GM21576 (cell line): ENCODE data around the gene GMCL1.

Source experiments
- ATAC-seq: cut with Tn5 transposase; IDR thresholded peaks from one replicate; pipeline ENCODE4 v1.9.1; 2021; ENCODE audit warnings: mild to moderate bottlenecking, moderate library complexity; ENCODE audit not compliant: unreplicated experiment

The GMCL1 gene

GRCh38 chr2:69829256-69830044 lies at the start of gene GMCL1:
Gene GMCL1 (plus strand): TSS chr2:69829660. CDS start chr2:69829893, 233 bp downstream.
- peak; percentile 88 for ATAC-seq

- no peak for ATAC-seq
These were observed 48.5 kb upstream of the GMCL1 start for GRCh38 chr2:69780921-69781320.

GRCh38 chr2:69781321-69782248 lies 47.9 kb upstream of the GMCL1 start:
- ATAC-seq, result no peak

GRCh38 chr2:69784228-69784627 lies 45.2 kb upstream of the GMCL1 start:
- ATAC-seq, result no peak

GRCh38 chr2:69785358-69785757 lies 44.1 kb upstream of the GMCL1 start:
- ATAC-seq, result no peak

- ATAC-seq, result no peak
These were observed 43.4 kb upstream of the GMCL1 start for GRCh38 chr2:69786052-69786560.

- ATAC-seq, result peak; percentile 47
These were observed 40.2 kb upstream of the GMCL1 start for GRCh38 chr2:69789175-69789721.

- no peak for ATAC-seq
These were observed 39.5 kb upstream of the GMCL1 start for GRCh38 chr2:69789772-69790600.

GRCh38 chr2:69790601-69790959 lies 38.9 kb upstream of the GMCL1 start:
- ATAC-seq, result no peak

- no peak for ATAC-seq
These were observed 38.4 kb upstream of the GMCL1 start for GRCh38 chr2:69791045-69791444.

- no peak for ATAC-seq
These were observed 33.3 kb upstream of the GMCL1 start for GRCh38 chr2:69796174-69796573.

- no peak for ATAC-seq
These were observed 32.2 kb upstream of the GMCL1 start for GRCh38 chr2:69797235-69797634.

GRCh38 chr2:69797836-69798289 lies 31.6 kb upstream of the GMCL1 start:
- ATAC-seq, result no peak

GRCh38 chr2:69798290-69798908 lies 31.1 kb upstream of the GMCL1 start:
- peak; percentile 4 for ATAC-seq

GRCh38 chr2:69798909-69799526 lies 30.4 kb upstream of the GMCL1 start:
- peak; percentile 49 for ATAC-seq

- ATAC-seq, result no peak
These were observed 27.6 kb upstream of the GMCL1 start for GRCh38 chr2:69801745-69802290.

- peak; percentile 66 for ATAC-seq
These were observed 26.6 kb upstream of the GMCL1 start for GRCh38 chr2:69802781-69803367.

- no peak for ATAC-seq
These were observed 25.0 kb upstream of the GMCL1 start for GRCh38 chr2:69804416-69804815.

- ATAC-seq, result no peak
These were observed 23.6 kb upstream of the GMCL1 start for GRCh38 chr2:69805887-69806286.
